Lower lobe of right lung (tissue), 2 donors: Measurements from ENCODE around the gene FUS. TPM values are rescaled to one million over a fixed set of nuclear protein-coding genes. Genes with fewer than 3 reads are reported as not detected.

Source experiments
- ATAC-seq, 2 donors: fragments of 200-7000 bp; cut with Tn5 transposase; one replicate each; pipeline ENCODE4 v1.9.1; 2020 to 2022; ENCODE audit warnings: mild to moderate bottlenecking in 2 of 2, moderate library complexity in 2 of 2
- DNase-seq: peaks from one replicate; pipeline ENCODE4 v3.0.0-alpha.2; 2020
- H3K27ac ChIP-seq: fragments of 200-600 bp; one replicate; pipeline ENCODE4 v1.8.0; 2022
- H3K27me3 ChIP-seq: fragments of 200-600 bp; one replicate; pipeline ENCODE4 v1.8.0; 2022; ENCODE audit warnings: low read depth
- H3K36me3 ChIP-seq: fragments of 200-600 bp; one replicate; pipeline ENCODE4 v1.8.0; 2022; ENCODE audit warnings: mild to moderate bottlenecking
- H3K4me1 ChIP-seq: fragments of 200-600 bp; one replicate; pipeline ENCODE4 v1.8.0; 2022
- H3K4me3 ChIP-seq: fragments of 200-600 bp; one replicate; pipeline ENCODE4 v1.8.0; 2022; ENCODE audit warnings: mild to moderate bottlenecking
- H3K9me3 ChIP-seq: fragments of 200-600 bp; one replicate; pipeline ENCODE4 v1.8.0; 2022
- CTCF ChIP-seq: fragments of 200-600 bp; IDR thresholded peaks from one replicate; pipeline ENCODE4 v1.8.0; 2022; ENCODE audit warnings: antibody characterized with exemption, mild to moderate bottlenecking
- intact Hi-C: fragments of 100-400 bp; cut with DNase I; formaldehyde crosslinking; loops from one replicate; pipeline ENCODE4 v1.11.0; 2022
- long read RNA-seq: library from polyadenylated mRNA; unstranded; transcript quantifications from one replicate; pipeline ENCODE4 v2.0.0, GENCODE V29; 2021
- total RNA-seq: library from RNA; stranded (reverse); fragmentation: NEBNext Ultra II Directional; extraction: Animal tissue kit (Norgen Biotek cat#: 25700); gene quantifications from one replicate; pipeline ENCODE4 v1.2.1, GENCODE V29; 2021
- donor health status: DM: no; HTN: yes; CAD: no; lungs with severe emphysema.

FUS gene
- total RNA-seq, result 179 TPM
- long read RNA-seq, full-length matches to known transcripts, result 44 of 78 reads
- long read RNA-seq, partial matches to known transcripts, result 26 of 78 reads
- long read RNA-seq, other reads (novel, unspliced or antisense), result 8 of 78 reads

DNA sequence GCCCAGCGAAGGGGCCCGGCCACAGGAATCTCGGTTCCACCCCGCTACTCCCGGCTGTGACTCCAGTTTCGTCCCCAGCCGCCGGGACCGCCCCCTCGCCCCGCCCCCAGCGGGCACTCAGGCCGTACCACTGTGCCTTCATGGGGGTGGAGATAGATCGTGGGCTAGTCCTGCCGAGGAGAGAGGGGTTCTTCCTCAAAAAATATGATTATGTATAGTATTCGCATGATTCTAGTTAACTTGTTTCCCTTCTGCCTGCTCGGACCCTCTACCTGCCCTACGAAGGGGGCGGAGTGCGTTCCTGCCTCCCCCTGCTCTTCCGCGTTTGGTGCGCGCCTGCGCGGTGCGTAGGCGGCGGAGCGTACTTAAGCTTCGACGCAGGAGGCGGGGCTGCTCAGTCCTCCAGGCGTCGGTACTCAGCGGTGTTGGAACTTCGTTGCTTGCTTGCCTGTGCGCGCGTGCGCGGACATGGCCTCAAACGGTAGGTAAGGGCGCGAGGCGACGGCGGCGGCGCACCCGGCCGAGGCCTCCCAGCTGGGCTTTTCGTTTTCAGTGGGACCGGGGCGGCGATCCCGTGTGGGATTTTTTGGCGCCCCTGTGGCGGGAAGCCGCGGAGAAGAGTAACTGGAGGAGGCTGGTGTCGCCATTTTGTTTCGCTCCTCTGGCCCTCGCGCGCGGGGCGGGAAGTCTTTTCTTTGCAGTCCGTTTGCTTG, at the start of gene FUS:
Gene FUS, plus strand, starts transcription at position 393 of the 713 bp plus-strand sequence. Its CDS starts 76 bp downstream, at position 469.
- intact Hi-C loops, result no loop called here
- DNase-seq (peak; percentile 94), ATAC-seq (peak; percentile 89 to 96)
- Histone ChIP-seq H3K27ac (peak within 1 kb of the TSS; percentile 98), H3K4me3 (peak within 1 kb of the TSS; percentile 88), H3K36me3 (peaks cover 27% of the 10 kb centered on the region), H3K4me1 (peaks cover 55% of the 10 kb centered on the region), H3K9me3 (no peaks in the 10 kb centered on the region), H3K27me3 (no peaks in the 10 kb centered on the region)
- no peak for TF ChIP-seq CTCF

DNA sequence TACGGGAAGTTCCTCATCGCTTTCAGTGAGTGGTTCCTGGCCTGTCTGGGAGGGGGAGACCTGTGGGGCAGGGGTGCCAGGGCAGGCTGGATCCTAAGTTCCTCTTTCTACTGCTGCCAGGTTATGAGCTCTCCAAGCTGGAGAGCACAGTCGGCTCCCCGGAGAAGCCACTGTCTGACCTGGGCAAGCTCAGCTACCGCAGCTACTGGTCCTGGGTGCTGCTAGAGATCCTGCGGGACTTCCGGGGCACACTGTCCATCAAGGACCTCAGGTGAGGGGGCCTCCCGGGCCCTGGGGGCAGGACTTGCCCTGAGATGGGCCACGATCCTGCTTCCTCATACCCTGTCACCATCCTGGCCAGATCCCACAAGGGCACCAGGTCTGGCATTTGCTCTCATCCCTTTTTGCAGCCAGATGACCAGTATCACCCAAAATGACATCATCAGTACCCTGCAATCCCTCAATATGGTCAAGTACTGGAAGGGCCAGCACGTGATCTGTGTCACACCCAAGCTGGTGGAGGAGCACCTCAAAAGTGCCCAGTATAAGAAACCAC, 49.5 kb upstream of the FUS start:
- Histone ChIP-seq H3K27ac (peak overlapping the region; percentile 96), H3K9me3 (no peaks in the 10 kb centered on the region), H3K4me3 (peak overlapping the region; percentile 33), H3K4me1 (peaks cover 67% of the 10 kb centered on the region), H3K36me3 (peaks cover 55% of the 10 kb centered on the region), H3K27me3 (no peaks in the 10 kb centered on the region)
- intact Hi-C loops, result no loop called here
- ATAC-seq (peak; percentile 0), DNase-seq (peak; percentile 77)
- TF ChIP-seq CTCF, result no peak

DNA sequence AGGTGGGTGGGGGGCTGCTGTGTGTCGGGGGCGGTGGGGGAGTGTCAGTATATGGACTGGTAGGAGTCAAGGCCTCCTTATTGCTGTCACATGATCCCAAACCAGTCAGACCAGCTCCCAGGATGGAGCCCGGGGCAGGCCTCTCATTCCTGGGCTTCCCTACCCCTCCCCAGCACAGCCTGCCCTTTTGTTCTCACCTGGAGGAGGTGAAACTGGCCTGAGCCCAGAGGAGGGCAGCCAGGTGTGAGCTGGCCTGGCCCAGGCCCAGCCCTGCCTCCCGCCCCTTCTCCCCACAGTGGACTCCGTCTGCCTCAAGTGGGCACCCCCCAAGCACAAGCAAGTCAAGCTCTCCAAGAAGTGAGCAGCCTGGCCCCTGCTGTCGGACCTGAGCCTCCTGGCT, 49.0 kb upstream of the FUS start:
- intact Hi-C loops, result no loop called here
- ATAC-seq, result peak; percentile 73 to 77
- no peaks in the 10 kb centered on the region for H3K9me3 ChIP-seq
- no peak for TF ChIP-seq CTCF
- H3K4me1 ChIP-seq, result peaks cover 67% of the 10 kb centered on the region
- no peak overlapping the region for H3K4me3 ChIP-seq
- peak overlapping the region; percentile 96 for H3K27ac ChIP-seq
- DNase-seq, result peak; percentile 93
- H3K36me3 ChIP-seq, result peaks cover 55% of the 10 kb centered on the region
- H3K27me3 ChIP-seq, result no peaks in the 10 kb centered on the region

GRCh38 chr16:31131416-31131815, 48.5 kb upstream of the FUS start:
- DNase-seq (no peak), ATAC-seq (no peak)
- Histone ChIP-seq H3K36me3 (peaks cover 55% of the 10 kb centered on the region), H3K4me1 (peaks cover 67% of the 10 kb centered on the region), H3K27ac (peak overlapping the region; percentile 96), H3K9me3 (no peaks in the 10 kb centered on the region), H3K4me3 (no peak overlapping the region), H3K27me3 (no peaks in the 10 kb centered on the region)
- TF ChIP-seq CTCF, result no peak
- intact Hi-C loops, result no loop called here

DNA sequence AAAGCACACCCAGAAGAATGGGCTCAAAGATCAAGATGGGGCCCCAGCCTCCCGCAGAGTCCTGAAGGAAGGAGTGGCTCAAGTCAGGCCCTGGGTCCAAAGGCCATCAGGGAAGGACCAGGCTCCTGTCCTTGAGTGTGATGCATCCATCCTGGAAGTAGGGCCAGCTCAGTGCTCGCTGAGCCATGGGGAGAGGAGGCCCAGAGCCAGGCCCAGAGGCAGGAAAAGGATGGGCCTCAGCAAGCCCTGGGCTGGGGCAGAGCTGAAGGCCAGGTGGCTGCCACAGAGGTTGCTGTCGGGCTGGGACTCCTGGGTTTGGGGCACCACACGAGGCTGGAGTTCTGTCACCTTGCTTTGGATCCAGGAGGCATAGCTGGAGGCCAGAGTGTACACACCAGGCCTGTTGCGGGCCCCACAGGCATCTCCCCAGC, 48.1 kb upstream of the FUS start:
- intact Hi-C loops, result no loop called here
- peak overlapping the region; percentile 96 for H3K27ac ChIP-seq
- no peak overlapping the region for H3K4me3 ChIP-seq
- no peak for DNase-seq
- H3K36me3 ChIP-seq, result peaks cover 54% of the 10 kb centered on the region
- ATAC-seq, result no peak
- H3K9me3 ChIP-seq, result no peaks in the 10 kb centered on the region
- peaks cover 62% of the 10 kb centered on the region for H3K4me1 ChIP-seq
- H3K27me3 ChIP-seq, result no peaks in the 10 kb centered on the region
- no peak for TF ChIP-seq CTCF
